KOPT-K1 (cell line): ENCODE measurements around the gene TMEM138.
A peak's percentile ranks its signal among the peaks of the same experiment; 100 is the strongest.

Experiments used
- H3K27ac ChIP-seq: fragments of 200-600 bp; sonication (generic); 2 replicates; pipeline ENCODE4 v1.5.1; 2016; ENCODE audit warnings: antibody characterized with exemption, mild to moderate bottlenecking, low read depth, low read length; ENCODE audit not compliant: poor library complexity, severe bottlenecking
- H3K36me3 ChIP-seq: fragments of 200-600 bp; sonication (generic); 2 replicates; pipeline ENCODE4 v1.5.1; 2017; ENCODE audit warnings: antibody characterized with exemption, mild to moderate bottlenecking, low read length, moderate library complexity; ENCODE audit not compliant: insufficient read depth
- H3K9me3 ChIP-seq: fragments of 200-600 bp; sonication (generic); 2 replicates; pipeline ENCODE4 v1.5.1; 2017; ENCODE audit warnings: antibody characterized with exemption, low read length, mild to moderate bottlenecking; ENCODE audit not compliant: insufficient read depth, poor library complexity, severe bottlenecking

TMEM138 gene

DNA sequence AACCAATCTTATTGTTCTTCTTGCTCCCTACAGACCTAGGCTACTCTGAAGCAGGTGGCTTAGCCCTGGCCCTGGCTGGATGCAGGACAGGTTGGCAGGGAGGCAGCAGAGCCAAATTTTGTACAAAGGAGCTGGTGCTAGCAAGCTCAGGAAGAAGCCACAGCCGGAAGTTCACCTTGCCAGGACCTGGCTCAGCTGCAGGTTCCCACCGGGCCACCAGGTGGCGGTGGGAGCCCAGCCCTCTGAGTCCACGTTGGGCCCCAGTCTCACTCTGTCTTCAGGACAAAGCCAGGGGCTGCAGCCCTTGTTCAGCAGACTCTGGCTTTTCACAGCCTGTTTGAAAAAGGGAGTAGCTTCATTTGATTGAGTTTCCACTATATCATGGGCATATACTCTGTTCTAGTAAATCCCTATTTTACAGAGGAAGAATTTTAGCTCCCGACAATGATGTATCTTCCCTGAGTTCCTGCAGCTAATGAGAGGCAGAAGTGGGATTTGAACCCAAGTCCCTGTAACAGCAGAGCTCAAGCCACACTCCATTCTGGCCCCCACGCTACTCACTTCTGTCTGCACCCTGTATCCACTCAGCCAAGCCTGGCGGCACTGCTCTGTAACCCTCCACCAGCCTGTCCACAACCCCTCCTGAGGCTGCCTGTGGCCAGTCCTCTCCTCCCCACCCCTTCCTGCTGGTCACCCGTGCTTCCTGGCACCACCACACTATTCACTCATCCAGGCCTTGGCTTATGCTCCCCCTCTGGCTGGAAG is 25.8 kb upstream of the TMEM138 start:
- H3K9me3 ChIP-seq: no peaks in the 10 kb centered on the region
- H3K36me3 ChIP-seq: peaks cover 2% of the 10 kb centered on the region
- peak overlapping the region; percentile 84 for H3K27ac ChIP-seq

- peaks cover 4% of the 10 kb centered on the region; the same call in 1 of the 2 replicates for H3K36me3 ChIP-seq
- no peak overlapping the region for H3K27ac ChIP-seq
- no peaks in the 10 kb centered on the region for H3K9me3 ChIP-seq
These were observed 24.3 kb upstream of the TMEM138 start for GRCh38 chr11:61337706-61338470.

- Histone ChIP-seq H3K36me3 (peaks cover 4% of the 10 kb centered on the region; the same call in 1 of the 2 replicates), H3K9me3 (no peaks in the 10 kb centered on the region), H3K27ac (no peak overlapping the region)
These were observed 23.2 kb upstream of the TMEM138 start for GRCh38 chr11:61338783-61339489.

DNA sequence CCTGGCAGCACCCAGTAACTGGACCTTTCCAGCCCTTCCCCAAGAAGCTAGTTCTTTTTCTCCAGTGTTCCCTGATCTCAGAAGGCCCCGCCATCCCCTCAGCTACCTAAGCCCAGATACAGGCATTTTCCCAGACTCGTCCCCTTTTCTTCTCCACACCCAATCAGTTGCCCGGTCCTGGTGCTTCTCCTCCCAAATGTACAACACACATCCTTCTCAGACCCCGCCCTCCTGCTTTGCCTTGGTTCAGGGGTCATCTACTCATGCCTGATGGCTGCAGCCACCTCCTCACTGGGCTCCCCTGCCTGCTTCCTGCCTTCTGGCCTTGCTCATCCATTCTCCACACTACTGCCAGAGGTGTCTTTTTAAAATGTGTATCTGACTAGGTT is 22.7 kb upstream of the TMEM138 start:
- Histone ChIP-seq H3K9me3 (no peaks in the 10 kb centered on the region), H3K27ac (no peak overlapping the region), H3K36me3 (peaks cover 4% of the 10 kb centered on the region; the same call in 1 of the 2 replicates)

- Histone ChIP-seq H3K36me3 (peaks cover 4% of the 10 kb centered on the region; the same call in 1 of the 2 replicates), H3K27ac (no peak overlapping the region), H3K9me3 (no peaks in the 10 kb centered on the region)
These were observed 21.2 kb upstream of the TMEM138 start for GRCh38 chr11:61340979-61341378.

GRCh38 chr11:61341706-61342105 is 20.5 kb upstream of the TMEM138 start:
- H3K36me3 ChIP-seq: peaks cover 4% of the 10 kb centered on the region; the same call in 1 of the 2 replicates
- no peaks in the 10 kb centered on the region for H3K9me3 ChIP-seq
- no peak overlapping the region for H3K27ac ChIP-seq

GRCh38 chr11:61342207-61342803 is 19.9 kb upstream of the TMEM138 start:
- no peaks in the 10 kb centered on the region for H3K9me3 ChIP-seq
- H3K36me3 ChIP-seq: peaks cover 4% of the 10 kb centered on the region; the same call in 1 of the 2 replicates
- no peak overlapping the region for H3K27ac ChIP-seq

DNA sequence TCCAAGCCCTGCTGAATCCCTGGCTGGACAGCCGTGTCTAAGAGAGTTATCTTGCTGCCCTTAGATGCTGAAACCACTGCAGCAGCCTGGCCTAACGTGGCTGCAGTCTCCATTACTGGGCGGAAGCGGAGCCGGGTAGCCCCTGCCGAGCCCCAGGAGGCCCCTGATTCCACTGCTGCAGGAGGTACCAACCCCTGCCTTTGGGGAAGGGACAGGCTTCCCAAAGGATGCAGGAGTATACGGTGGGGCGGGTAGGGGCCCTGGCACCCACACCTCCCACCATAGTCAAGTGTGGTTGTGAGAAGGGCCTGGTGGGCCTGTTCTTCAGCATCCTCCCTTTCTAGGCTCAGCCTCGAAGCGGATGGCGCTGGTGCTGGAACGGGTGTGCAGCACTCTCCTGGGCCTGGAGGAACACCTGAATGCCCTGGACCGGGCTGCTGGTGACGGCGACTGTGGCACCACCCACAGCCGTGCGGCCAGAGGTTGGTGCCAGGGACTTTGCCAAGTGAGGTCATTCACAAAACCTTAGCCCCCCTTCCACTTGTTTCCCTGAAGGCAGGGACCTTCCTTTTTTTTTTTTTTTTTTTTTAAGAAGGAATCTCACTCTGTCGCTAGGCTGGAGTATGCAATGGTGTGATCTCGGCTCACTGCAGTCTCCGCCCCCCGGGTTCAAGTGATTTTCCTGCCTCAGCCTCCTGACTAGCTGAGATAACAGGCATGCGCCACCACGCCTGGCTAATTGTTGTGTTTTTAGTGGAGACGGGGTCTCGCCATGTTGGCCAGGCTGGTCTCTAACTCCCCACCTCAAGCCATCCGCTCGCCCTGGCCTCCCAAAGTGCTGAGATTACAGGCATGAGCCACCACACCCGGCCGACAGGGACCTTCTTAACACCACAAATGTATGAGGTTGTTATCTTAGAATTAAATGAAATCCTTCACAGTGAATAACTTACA is 18.1 kb upstream of the TMEM138 start:
- H3K9me3 ChIP-seq: no peaks in the 10 kb centered on the region
- H3K36me3 ChIP-seq: peaks cover 20% of the 10 kb centered on the region; the same call in 1 of the 2 replicates
- H3K27ac ChIP-seq: no peak overlapping the region

DNA sequence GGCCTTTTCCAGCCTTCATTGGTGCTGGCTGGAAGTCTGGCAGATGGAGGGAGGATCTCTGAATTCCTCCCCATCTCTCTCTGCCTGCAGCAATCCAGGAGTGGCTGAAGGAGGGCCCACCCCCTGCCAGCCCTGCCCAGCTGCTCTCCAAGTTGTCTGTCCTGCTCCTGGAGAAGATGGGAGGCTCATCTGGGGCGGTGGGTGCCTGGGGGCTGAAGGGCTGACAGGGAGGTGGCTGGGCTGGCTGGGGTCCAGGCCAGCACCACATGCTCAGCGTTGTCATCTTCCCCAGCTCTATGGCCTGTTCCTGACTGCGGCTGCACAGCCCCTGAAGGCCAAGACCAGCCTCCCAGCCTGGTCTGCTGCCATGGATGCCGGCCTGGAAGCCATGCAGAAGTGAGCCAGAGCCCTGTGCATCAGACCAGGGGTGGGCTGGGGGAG is 17.0 kb upstream of the TMEM138 start:
- H3K36me3 ChIP-seq: peaks cover 32% of the 10 kb centered on the region; the same call in 1 of the 2 replicates
- H3K9me3 ChIP-seq: no peaks in the 10 kb centered on the region
- no peak overlapping the region for H3K27ac ChIP-seq

DNA sequence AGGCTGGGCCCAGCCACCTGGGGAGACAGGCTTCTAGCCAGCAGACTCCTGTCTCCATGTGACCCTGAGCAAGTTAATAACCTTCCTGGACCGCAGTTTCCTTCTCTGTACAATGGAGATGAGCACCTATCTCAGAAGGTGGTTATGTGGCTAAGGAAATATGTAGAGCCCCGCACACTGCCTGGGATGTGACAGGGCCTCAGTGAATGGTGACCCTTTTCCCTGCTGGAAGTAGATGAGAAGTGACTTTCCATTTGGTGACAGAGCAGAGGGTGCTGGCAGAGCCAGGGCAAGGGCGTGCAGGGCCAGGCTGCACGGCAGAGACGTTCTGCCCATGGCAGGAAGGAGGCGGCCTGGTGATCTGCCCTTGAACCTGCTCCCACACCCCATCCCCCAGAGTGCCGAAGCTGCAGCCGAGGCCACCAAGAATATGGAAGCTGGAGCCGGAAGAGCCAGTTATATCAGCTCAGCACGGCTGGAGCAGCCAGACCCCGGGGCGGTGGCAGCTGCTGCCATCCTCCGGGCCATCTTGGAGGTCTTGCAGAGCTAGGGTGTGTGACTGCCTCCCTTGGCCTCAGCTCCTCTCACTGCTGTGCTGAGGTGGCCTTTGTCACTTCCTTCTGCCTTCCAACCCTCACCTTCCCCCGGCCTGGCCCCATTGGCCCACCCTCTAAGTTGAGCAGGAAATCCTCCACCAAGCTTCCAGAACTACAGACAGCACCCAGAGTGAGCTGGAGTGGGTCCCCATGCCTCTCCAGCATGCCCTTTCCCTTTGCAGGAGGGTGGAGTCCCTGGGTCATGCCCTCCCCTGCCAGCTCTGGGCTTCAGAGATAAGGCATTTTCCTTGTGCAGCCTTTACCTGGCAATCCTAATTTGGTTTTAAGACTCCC is 16.0 kb upstream of the TMEM138 start:
- H3K36me3 ChIP-seq: peaks cover 41% of the 10 kb centered on the region; the same call in 1 of the 2 replicates
- no peak overlapping the region for H3K27ac ChIP-seq
- no peaks in the 10 kb centered on the region for H3K9me3 ChIP-seq

DNA sequence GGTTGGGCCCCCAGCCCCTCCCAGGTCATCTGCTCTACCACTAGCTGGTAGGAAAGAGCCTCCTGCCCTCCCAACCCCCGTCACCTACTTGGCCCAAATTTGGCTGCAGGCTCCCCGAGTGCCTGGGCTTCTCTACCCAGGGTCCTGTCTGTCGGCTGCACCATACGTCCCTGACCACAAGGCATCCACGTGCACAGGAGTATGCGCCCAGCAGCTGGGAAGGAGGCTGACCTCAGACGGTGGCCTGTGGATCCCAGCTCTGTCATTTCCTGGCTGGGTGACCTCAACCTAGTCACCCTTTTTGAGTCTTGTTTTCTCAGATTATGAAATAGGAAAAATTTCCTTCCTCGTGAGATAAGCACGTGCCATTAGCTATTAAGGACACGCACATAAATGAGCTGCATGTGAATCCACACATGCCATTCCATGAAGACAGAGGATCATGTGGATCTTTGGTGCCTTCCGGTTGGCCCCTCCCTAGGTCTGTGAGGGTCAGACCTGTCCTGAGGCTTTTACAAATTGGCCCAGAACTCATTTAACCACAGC is 14.2 kb upstream of the TMEM138 start:
- Histone ChIP-seq H3K36me3 (peaks cover 53% of the 10 kb centered on the region), H3K27ac (no peak overlapping the region), H3K9me3 (no peaks in the 10 kb centered on the region)

- Histone ChIP-seq H3K9me3 (no peaks in the 10 kb centered on the region), H3K36me3 (peaks cover 65% of the 10 kb centered on the region)
These were observed 12.9 kb upstream of the TMEM138 start for GRCh38 chr11:61349189-61349751.

GRCh38 chr11:61349916-61350315 is 12.3 kb upstream of the TMEM138 start:
- H3K36me3 ChIP-seq: peaks cover 65% of the 10 kb centered on the region
- H3K27ac ChIP-seq: no peak overlapping the region
- no peaks in the 10 kb centered on the region for H3K9me3 ChIP-seq

More at GRCh38 chr11:61349189-61349751, 12.9 kb upstream of the TMEM138 start:
- no peak overlapping the region for H3K27ac ChIP-seq
